HFFc6 (cell line): ENCODE measurements around the gene ASIP. TPM values are rescaled to one million over a fixed set of nuclear protein-coding genes. Genes with fewer than 3 reads are reported as not detected.
A peak's percentile ranks its signal among the peaks of the same experiment; 100 is the strongest.
"Not testable (repeated sequence)": the region's sequence is repeated elsewhere in the genome, so short reads cannot be mapped to it uniquely, and the experiment has no call there.

Experiments used
- DNase-seq: peaks from one replicate; pipeline ENCODE4 v3.0.0-alpha.2; 2018
- H3K27ac Mint-ChIP-seq: 2 replicates; pipeline ENCODE4 v1.8.0; 2020; ENCODE audit warnings: mild to moderate bottlenecking, mixed read lengths
- H3K27me3 Mint-ChIP-seq: 2 replicates; pipeline ENCODE4 v1.8.0; 2021; ENCODE audit warnings: mild to moderate bottlenecking, moderate library complexity, mixed read lengths; ENCODE audit not compliant: insufficient read depth
- H3K36me3 Mint-ChIP-seq: 2 replicates; pipeline ENCODE4 v1.8.0; 2021; ENCODE audit warnings: low read depth, mixed read lengths
- H3K4me1 Mint-ChIP-seq: 2 replicates; pipeline ENCODE4 v1.8.0; 2020; ENCODE audit warnings: low read depth, mixed read lengths
- H3K4me3 Mint-ChIP-seq: 2 replicates; pipeline ENCODE4 v1.8.0; 2020; ENCODE audit warnings: mild to moderate bottlenecking, moderate library complexity, mixed read lengths
- H3K9me3 Mint-ChIP-seq: 2 replicates; pipeline ENCODE4 v1.8.0; 2020; ENCODE audit warnings: mild to moderate bottlenecking, mixed read lengths
- total RNA-seq, 6 experiments: library from RNA; stranded (reverse); fragmentation: NEBNext Ultra II Directional; extraction: Animal tissue kit (Norgen Biotek cat#: 25700); gene quantifications; 2 replicates in 1 of 6; 3 replicates in 5 of 6; pipeline ENCODE4 v1.2.3, GENCODE V29; 2021
- TF ChIP-seq, protein P1 (sequence below): fragments of 200-600 bp; sonication (generic); IDR thresholded peaks from 2 replicates; pipeline ENCODE4 v1.5.0; 2021; ENCODE audit warnings: antibody characterized with exemption, mild to moderate bottlenecking

The ASIP gene
- total RNA-seq, 6 experiments from 2014 or later = not detected

DNA sequence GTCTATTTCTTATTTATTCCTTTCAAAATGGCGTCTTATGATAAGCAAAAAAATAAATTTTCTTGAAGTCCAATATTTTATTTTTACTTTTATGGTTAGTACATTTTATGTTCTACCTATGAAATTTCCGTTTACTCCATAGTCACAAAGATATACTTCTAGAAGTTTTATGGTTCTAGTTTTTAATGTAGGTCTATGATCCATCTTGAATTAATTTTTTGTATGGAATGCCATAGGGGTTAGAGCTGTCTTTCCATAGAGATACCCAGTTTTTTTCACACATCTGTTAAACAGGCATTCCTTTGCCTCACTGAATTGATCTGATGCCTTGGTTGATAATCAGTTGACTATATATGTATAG, 24.9 kb upstream of the ASIP start:
- Mint-ChIP-seq H3K36me3 (peaks cover 7% of the 10 kb centered on the region; the same call in 1 of the 2 replicates), H3K4me1 (peaks cover 41% of the 10 kb centered on the region), H3K9me3 (peaks cover 10% of the 10 kb centered on the region), H3K27ac (no peak overlapping the region; the same call in 1 of the 2 replicates), H3K27me3 (no peaks in the 10 kb centered on the region), H3K4me3 (no peak overlapping the region; the same call in 1 of the 2 replicates)
- no peak for DNase-seq
- TF ChIP-seq, protein P1, sequence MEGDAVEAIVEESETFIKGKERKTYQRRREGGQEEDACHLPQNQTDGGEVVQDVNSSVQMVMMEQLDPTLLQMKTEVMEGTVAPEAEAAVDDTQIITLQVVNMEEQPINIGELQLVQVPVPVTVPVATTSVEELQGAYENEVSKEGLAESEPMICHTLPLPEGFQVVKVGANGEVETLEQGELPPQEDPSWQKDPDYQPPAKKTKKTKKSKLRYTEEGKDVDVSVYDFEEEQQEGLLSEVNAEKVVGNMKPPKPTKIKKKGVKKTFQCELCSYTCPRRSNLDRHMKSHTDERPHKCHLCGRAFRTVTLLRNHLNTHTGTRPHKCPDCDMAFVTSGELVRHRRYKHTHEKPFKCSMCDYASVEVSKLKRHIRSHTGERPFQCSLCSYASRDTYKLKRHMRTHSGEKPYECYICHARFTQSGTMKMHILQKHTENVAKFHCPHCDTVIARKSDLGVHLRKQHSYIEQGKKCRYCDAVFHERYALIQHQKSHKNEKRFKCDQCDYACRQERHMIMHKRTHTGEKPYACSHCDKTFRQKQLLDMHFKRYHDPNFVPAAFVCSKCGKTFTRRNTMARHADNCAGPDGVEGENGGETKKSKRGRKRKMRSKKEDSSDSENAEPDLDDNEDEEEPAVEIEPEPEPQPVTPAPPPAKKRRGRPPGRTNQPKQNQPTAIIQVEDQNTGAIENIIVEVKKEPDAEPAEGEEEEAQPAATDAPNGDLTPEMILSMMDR = no peak

GRCh38 chr20:34220561-34220960, 20.7 kb upstream of the ASIP start:
- H3K27ac Mint-ChIP-seq = peak overlapping the region; percentile 77

GRCh38 chr20:34222208-34222607, 19.0 kb upstream of the ASIP start:
- TF ChIP-seq, protein P1 = no peak
- H3K4me1 Mint-ChIP-seq = peaks cover 46% of the 10 kb centered on the region
- no peaks in the 10 kb centered on the region; the same call in 1 of the 2 replicates for H3K36me3 Mint-ChIP-seq
- H3K27ac Mint-ChIP-seq = peak overlapping the region; percentile 77
- H3K4me3 Mint-ChIP-seq = no peak overlapping the region
- DNase-seq = peak; percentile 95
- no peaks in the 10 kb centered on the region for H3K9me3 Mint-ChIP-seq
- H3K27me3 Mint-ChIP-seq = no peaks in the 10 kb centered on the region

More at GRCh38 chr20:34220561-34220960, 20.7 kb upstream of the ASIP start:
- peaks cover 53% of the 10 kb centered on the region for H3K4me1 Mint-ChIP-seq
- peak overlapping the region; percentile 67 for H3K4me3 Mint-ChIP-seq
- H3K36me3 Mint-ChIP-seq = no peaks in the 10 kb centered on the region; the same call in 1 of the 2 replicates
- TF ChIP-seq, protein P1 = no peak
- H3K27me3 Mint-ChIP-seq = no peaks in the 10 kb centered on the region
- no peaks in the 10 kb centered on the region for H3K9me3 Mint-ChIP-seq
- peak; percentile 84 for DNase-seq

DNA sequence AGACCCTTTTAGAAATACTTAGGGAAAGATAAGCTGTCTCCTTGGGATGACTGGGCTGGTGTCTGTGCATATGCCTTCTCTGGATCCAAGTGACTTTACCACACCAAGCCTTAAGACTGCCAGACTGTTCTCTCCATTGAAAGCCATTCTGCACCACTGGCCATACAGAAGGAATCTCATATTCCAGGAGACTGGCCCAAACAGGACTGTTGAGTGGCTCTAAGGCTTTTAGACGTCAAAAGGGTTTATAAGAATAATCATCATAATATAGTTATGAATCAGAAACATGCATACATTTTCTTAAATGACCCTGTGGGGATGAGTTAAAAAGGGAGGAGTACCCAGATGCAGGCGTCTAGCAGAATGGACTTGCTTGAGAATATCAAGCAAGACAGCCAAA, 17.0 kb upstream of the ASIP start:
- H3K27me3 Mint-ChIP-seq, H3K36me3 Mint-ChIP-seq, H3K27ac Mint-ChIP-seq, H3K9me3 Mint-ChIP-seq, DNase-seq, H3K4me3 Mint-ChIP-seq: not testable (repeated sequence)
- H3K4me1 Mint-ChIP-seq = peaks cover 31% of the 10 kb centered on the region

DNA sequence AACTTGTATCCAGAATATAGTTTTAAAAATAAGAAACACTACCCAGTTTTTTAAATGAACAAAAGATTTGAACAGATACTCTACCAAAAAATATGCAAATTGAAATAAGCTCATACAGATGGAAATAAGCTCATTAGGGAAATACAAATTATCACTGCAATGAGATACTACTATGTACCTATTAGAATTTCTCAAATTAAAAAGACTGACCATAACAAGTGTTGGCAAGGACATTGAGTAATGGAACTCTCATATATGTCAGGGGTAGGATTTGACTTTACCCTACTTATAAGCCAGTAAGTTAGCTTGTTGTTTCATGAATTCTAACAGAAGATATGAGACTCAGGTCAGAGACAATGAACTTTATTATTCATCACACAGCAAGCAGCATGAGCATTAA, 9.6 kb upstream of the ASIP start:
- Mint-ChIP-seq H3K4me1 (no peaks in the 10 kb centered on the region), H3K27me3 (peaks cover 5% of the 10 kb centered on the region), H3K27ac (no peak overlapping the region), H3K4me3 (no peak overlapping the region), H3K9me3 (peaks cover 4% of the 10 kb centered on the region; the same call in 1 of the 2 replicates), H3K36me3 (0 out of 2 replicates have a peak, but pooled peaks cover 9% of the 10 kb centered on the region)
- DNase-seq = no peak
- TF ChIP-seq, protein P1 = no peak

- TF ChIP-seq, protein P1 = no peak
These were observed 8.6 kb upstream of the ASIP start for GRCh38 chr20:34232494-34233087.

More at GRCh38 chr20:34232494-34233087, 8.6 kb upstream of the ASIP start:
- Mint-ChIP-seq H3K9me3 (peaks cover 11% of the 10 kb centered on the region), H3K4me1 (no peaks in the 10 kb centered on the region), H3K27me3 (peaks cover 9% of the 10 kb centered on the region), H3K36me3 (peaks cover 14% of the 10 kb centered on the region), H3K27ac (no peak overlapping the region), H3K4me3 (no peak overlapping the region)
- DNase-seq = no peak
